Heart right ventricle (tissue), 16 donors: ENCODE results near the gene LZTS3. TPM values are rescaled to one million over a fixed set of nuclear protein-coding genes. Genes with fewer than 3 reads are reported as not detected.

Experiments
- ATAC-seq, 8 donors: fragments of 200-7000 bp; cut with Tn5 transposase; one replicate each; pipeline ENCODE4 v1.9.1; 2020; ENCODE audit warnings: mild to moderate bottlenecking in 8 of 8, moderate library complexity in 8 of 8, moderate number of reproducible peaks in 1 of 8
- DNase-seq, 2 donors: peaks; one replicate each; pipeline ENCODE4 v3.0.0-alpha.2; 2020
- H3K27ac ChIP-seq, 10 donors: fragments of 200-600 bp; sonication (generic) in 2 of 10; one replicate each; pipeline versions ENCODE4 v1.5.0 to v1.8.0; 2020 to 2022; ENCODE audit warnings: mild to moderate bottlenecking in 3 of 10
- H3K27me3 ChIP-seq, 7 donors: fragments of 200-600 bp; one replicate each; pipeline ENCODE4 v1.8.0; 2021 to 2022; ENCODE audit warnings: mild to moderate bottlenecking in 2 of 7
- H3K36me3 ChIP-seq, 9 donors: fragments of 200-600 bp; sonication (generic) in 1 of 9; one replicate each; pipeline versions ENCODE4 v1.5.0 to v1.8.0; 2020 to 2022; ENCODE audit warnings: mild to moderate bottlenecking in 2 of 9
- H3K4me1 ChIP-seq, 9 donors: fragments of 200-600 bp; sonication (generic) in 1 of 9; one replicate each; pipeline versions ENCODE4 v1.5.0 to v1.8.0; 2020 to 2022; ENCODE audit warnings: mild to moderate bottlenecking in 4 of 9
- H3K4me3 ChIP-seq, 10 donors: fragments of 200-600 bp; sonication (generic) in 2 of 10; one replicate each; pipeline versions ENCODE4 v1.5.0 to v1.8.0; 2020 to 2022; ENCODE audit warnings: mild to moderate bottlenecking in 7 of 10, moderate library complexity in 2 of 10
- H3K9me3 ChIP-seq, 11 donors: fragments of 200-600 bp in 10 of 11; sonication (generic) in 2 of 11; one replicate each; pipeline versions ENCODE4 v1.5.0 to v1.8.0; 2013 to 2022; ENCODE audit warnings: mild to moderate bottlenecking in 2 of 11, control low read depth in 1 of 11, moderate library complexity in 1 of 11
- WGBS, 2 donors: extraction: QIAGEN DNeasy Blood & Tissue Kit; methylation state at CpG; one replicate each; pipeline ENCODE4 v1.1.7; 2013; ENCODE audit warnings: inconsistent platforms in 1 of 2; 5-methylcytosine and 5-hydroxymethylcytosine counted together
- intact Hi-C, 10 donors: fragments of 100-400 bp; cut with DNase I; formaldehyde crosslinking; loops; one replicate each; pipeline versions ENCODE4 v1.11.1 to v1.14.2; 2022
- polyA plus RNA-seq, 2 donors: library from polyadenylated mRNA; stranded (reverse); fragments of 200-250 nt; gene quantifications; one replicate each; pipeline ENCODE4 v1.2.3, GENCODE V29; 2013
- total RNA-seq, 10 donors: library from RNA; stranded (reverse); fragmentation: NEBNext Ultra II Directional in 3 of 10; extraction: Animal tissue kit (Norgen Biotek cat#: 25700) in 3 of 10; gene quantifications; one replicate each; pipeline versions ENCODE4 v1.2.1 to v1.2.4, GENCODE V29; 2021 to 2023
- TF ChIP-seq, protein P1 (sequence below), 9 donors: fragments of 200-600 bp; sonication (generic) in 2 of 9; IDR thresholded peaks; one replicate each; pipeline versions ENCODE4 v1.5.0 to v1.8.0; 2021 to 2022; ENCODE audit warnings: antibody characterized with exemption in 9 of 9, mild to moderate bottlenecking in 5 of 9, moderate library complexity in 1 of 9
- donor health status: Arrhythmogenic right ventricular cardiomyopathy.
- donor health status: ischemic (EF 13 %, LVEDD 7.1; RV severe dilation, severe dysfunction).
- donor health status: healthy with polysubstance abuse.
- donor health status: DM: no; HTN: yes; CAD: no.
- donor health status: DM: no; HTN: no; CAD: no.
- donor health status: ischemic (EF 25% LVEDD 6.9; RV normal size, moderate dysfunction).
- donor health status: ischemic (EF 25% LVEDD 5.7; RV mildly dilated, moderate dysfunction).
- donor health status: healthy.
- donor health status: DM: yes; HTN: yes; CAD: no.
- donor health status: Ischemic cardiomyopathy.
- donor health status: ischemic (EF 35%, LVEDD 5.7; RV mildly dilated, moderate dysfunction).
- donor health status: nonischemic (EF 11% LVEDD 7.7; RV severe dilation, severe dysfunction).
- donor health status: DM: yes; HTN: yes; CAD: no.
- donor health status: PGD.
- donor health status: ischemic (EF 29% LVEDD 5.4; RV normal size, mild dysfunction).
- donor health status: nonischemic (EF 23%, LVEDD 6.1; RV moderate dilation, normal function).

LZTS3 gene
- total and polyA plus RNA-seq, 12 donors, result 7.1 to 27.0 (median 9.5) TPM

DNA sequence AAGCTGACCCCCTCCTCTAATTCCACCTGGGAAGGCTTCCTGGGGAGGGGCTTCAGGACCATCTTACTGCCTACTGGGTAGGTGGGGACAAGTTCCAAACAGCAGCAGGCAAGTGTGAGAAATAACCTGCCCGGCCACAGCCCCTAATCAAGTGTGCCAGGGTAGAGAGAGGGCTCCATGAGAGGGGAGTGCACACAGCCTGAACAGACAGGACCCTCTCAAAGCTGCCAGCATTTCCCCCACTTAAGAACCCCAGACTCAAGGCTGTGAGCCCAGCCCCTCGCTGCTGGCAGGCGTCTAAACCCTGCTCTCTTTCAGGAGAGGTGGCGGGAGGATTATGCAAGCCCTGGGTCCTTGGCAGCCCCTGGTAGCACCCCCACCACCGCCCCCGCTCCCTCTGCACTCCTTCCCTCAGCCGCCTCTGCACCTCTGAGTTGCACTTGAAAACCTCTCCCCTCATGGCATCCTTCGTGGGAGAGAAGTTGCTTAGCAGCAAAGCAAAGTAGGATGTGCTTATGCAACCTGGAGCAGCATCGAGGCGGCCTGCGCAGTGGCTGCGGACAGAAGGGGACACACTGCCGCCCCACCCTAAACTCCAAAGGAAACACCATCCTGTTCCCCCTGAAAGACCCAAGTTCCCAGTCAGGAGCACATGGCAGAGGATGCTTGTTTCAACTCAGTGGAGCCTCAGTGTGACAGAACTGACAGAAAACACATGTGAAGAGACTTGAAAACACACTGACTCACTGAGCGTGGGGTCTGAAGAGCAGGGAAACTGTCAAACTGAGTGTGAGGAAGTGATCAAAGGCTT is 20.7 kb upstream of the LZTS3 start:
- TF ChIP-seq, protein P1, sequence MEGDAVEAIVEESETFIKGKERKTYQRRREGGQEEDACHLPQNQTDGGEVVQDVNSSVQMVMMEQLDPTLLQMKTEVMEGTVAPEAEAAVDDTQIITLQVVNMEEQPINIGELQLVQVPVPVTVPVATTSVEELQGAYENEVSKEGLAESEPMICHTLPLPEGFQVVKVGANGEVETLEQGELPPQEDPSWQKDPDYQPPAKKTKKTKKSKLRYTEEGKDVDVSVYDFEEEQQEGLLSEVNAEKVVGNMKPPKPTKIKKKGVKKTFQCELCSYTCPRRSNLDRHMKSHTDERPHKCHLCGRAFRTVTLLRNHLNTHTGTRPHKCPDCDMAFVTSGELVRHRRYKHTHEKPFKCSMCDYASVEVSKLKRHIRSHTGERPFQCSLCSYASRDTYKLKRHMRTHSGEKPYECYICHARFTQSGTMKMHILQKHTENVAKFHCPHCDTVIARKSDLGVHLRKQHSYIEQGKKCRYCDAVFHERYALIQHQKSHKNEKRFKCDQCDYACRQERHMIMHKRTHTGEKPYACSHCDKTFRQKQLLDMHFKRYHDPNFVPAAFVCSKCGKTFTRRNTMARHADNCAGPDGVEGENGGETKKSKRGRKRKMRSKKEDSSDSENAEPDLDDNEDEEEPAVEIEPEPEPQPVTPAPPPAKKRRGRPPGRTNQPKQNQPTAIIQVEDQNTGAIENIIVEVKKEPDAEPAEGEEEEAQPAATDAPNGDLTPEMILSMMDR (IDR thresholded peaks at IDR 0.05), result no peak
- H3K27me3 ChIP-seq, result no peaks in the 10 kb centered on the region
- no peak overlapping the region for H3K4me3 ChIP-seq
- 96 to 97% methylated on average over 14 of the region's 14 CpGs for WGBS, 2 donors
- peaks cover 0 to 5% (median 0%) of the 10 kb centered on the region in 9 donors for H3K4me1 ChIP-seq
- peaks cover 0 to 100% (median 45%) of the 10 kb centered on the region in 9 donors for H3K36me3 ChIP-seq
- ATAC-seq (no peak), DNase-seq (no peak)
- no peaks in the 10 kb centered on the region for H3K9me3 ChIP-seq
- no peak overlapping the region for H3K27ac ChIP-seq
- intact Hi-C loops, result no loop called here

- Histone ChIP-seq H3K9me3 (no peaks in the 10 kb centered on the region), H3K4me3 (no peak overlapping the region), H3K36me3 (peaks cover 0 to 93% (median 40%) of the 10 kb centered on the region in 9 donors), H3K27me3 (no peaks in the 10 kb centered on the region), H3K27ac (no peak overlapping the region), H3K4me1 (peaks cover 0 to 7% (median 0%) of the 10 kb centered on the region in 9 donors)
- intact Hi-C loops, result no loop called here
- ATAC-seq (no peak), DNase-seq (no peak)
- TF ChIP-seq, protein P1 (IDR thresholded peaks at IDR 0.05), result no peak
- WGBS, 2 donors, result 91 to 96% methylated on average over 18 of the region's 18 CpGs
These were observed 19.1 kb upstream of the LZTS3 start for GRCh38 chr20:3192226-3193015.

DNA sequence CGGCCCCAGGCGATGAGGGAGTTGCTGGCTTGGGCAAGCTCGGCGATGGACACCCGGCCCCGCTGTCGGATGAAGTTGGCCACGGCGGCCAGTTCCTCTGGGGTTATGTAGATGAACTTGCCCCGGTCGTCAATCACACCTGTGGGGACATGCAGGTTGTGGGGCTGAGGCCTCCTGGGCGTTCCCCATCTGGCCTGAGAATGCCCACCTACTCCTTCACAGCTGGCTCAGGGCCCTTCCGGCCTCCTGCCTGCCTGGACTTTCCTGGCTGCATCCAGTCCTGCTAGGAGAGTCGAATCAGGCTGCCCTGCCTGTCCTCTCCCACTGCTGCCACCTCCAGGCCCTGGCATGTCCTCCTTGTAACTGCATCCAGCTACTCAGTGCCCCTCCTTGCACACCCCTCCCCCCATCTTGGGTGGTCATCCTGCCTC is 17.3 kb upstream of the LZTS3 start:
- WGBS, 2 donors, result 92 to 96% methylated on average over 14 of the region's 14 CpGs
- no peak for DNase-seq
- peaks cover 0 to 76% (median 40%) of the 10 kb centered on the region in 9 donors for H3K36me3 ChIP-seq
- peak in 1 of 8 donors; percentile 10 for ATAC-seq
- intact Hi-C loops, result no loop called here
- peaks cover 0 to 7% (median 0%) of the 10 kb centered on the region in 9 donors for H3K4me1 ChIP-seq
- no peak overlapping the region for H3K4me3 ChIP-seq
- H3K27ac ChIP-seq, result no peak overlapping the region
- H3K27me3 ChIP-seq, result no peaks in the 10 kb centered on the region
- no peaks in the 10 kb centered on the region for H3K9me3 ChIP-seq
- TF ChIP-seq, protein P1 (IDR thresholded peaks at IDR 0.05), result no peak

GRCh38 chr20:3189561-3190131 is 16.3 kb upstream of the LZTS3 start:
- 86 to 89% methylated on average over 4 of the region's 4 CpGs for WGBS, 2 donors
- Histone ChIP-seq H3K27me3 (no peaks in the 10 kb centered on the region), H3K27ac (no peak overlapping the region), H3K4me1 (peaks cover 0 to 7% (median 0%) of the 10 kb centered on the region in 9 donors), H3K36me3 (peaks cover 0 to 65% (median 33%) of the 10 kb centered on the region in 9 donors), H3K4me3 (no peak overlapping the region), H3K9me3 (no peaks in the 10 kb centered on the region)
- ATAC-seq (peak in 1 of 8 donors; percentile 10), DNase-seq (no peak)
- intact Hi-C loops, result no loop called here
- TF ChIP-seq, protein P1 (IDR thresholded peaks at IDR 0.05), result no peak
